Stimulated activated CD8-positive, alpha-beta memory T cell treated with anti-CD3 and anti-CD28 coated beads, Interleukin-12 subunit alpha, Interleukin-12 subunit beta, amount 100 ng/mL, for 24 hours (primary cell): Measurements from ENCODE around the gene KRT73.

Experiments used
- DNase-seq: peaks from one replicate; pipeline ENCODE4 v3.0.0-alpha.2; 2020; ENCODE audit errors: extremely low read depth

KRT73 gene

GRCh38 chr12:52622349-52622748, 4.0 kb upstream of the KRT73 start:
- no peak for DNase-seq

- no peak for DNase-seq
Observed at GRCh38 chr12:52618866-52619265, 507 bp upstream of the KRT73 start.

GRCh38 chr12:52617403-52617785, 965 bp downstream of the KRT73 start:
- DNase-seq = no peak

- no peak for DNase-seq
Observed at GRCh38 chr12:52616680-52617402, 1.5 kb downstream of the KRT73 start.

- no peak for DNase-seq
Observed at GRCh38 chr12:52615912-52616311, 2.4 kb downstream of the KRT73 start.

DNA sequence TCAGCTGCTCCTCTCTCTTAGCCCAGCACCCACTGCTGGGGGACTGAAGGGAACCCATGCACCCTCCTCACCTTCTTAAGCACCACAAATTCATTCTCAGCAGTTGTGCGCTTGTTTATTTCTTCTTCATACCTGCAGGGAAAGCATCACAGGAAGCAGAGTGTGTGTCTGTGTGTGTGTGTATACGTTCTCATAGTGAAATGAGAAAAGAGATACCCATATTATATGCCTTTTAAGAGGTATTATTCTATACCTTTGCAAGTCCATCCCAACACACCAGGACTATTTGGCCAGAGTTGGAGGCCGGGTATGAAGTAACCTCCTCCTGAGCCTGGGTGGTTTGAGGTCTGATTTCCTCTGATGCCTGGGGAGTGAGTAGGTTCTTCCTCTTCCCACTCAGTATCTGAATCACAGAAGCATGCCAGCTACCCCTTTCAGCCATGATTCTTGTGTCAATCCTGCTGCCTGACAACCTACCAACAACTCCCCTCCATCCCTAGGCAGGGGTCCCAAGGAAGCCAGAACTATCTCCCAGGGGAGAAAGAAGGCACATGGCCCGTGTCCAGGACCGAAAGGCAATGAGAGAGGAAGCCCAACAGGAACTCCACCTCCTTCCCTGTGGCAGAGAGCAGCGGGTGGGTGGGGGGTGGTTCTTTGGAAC, 3.0 kb downstream of the KRT73 start:
- DNase-seq = no peak

DNA sequence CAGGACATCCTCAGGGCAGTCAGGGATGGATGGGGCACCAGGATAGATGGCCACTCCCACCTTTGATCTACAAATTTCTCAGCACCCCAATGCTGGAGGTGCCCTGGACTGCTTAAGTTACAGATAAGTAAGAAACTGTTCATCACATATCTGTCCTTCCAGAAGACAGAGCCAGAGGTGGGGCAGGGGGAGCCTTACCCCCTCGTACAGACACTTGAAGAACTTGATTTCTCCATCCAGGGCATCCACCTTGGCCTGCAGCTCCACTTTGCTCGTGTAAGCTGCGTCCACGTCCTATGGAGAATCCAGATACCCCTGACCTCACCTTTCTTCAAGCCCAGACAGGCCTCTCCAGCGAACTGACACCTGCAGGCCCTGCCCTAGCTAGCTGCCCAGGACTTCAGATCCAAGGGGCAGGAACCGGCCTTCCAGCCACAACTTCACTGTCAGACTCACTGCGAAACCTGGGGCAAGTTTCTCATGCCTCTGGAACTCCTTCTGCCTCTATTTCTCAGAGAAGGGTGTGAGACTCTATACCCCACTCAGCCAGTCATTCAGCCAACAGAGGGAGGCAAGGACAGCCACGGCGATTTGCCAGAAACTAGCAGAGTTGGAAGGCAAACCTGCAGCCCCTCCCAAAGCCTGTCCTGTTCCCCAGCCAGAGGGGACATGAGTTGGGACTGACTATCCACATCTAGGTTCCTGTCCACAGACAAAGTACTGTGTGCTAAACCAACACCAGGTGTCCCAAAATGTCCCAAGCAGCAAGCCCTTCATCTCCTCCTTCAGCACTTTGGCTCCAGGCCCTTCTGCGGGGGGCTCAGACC, 3.8 kb downstream of the KRT73 start:
- no peak for DNase-seq

DNA sequence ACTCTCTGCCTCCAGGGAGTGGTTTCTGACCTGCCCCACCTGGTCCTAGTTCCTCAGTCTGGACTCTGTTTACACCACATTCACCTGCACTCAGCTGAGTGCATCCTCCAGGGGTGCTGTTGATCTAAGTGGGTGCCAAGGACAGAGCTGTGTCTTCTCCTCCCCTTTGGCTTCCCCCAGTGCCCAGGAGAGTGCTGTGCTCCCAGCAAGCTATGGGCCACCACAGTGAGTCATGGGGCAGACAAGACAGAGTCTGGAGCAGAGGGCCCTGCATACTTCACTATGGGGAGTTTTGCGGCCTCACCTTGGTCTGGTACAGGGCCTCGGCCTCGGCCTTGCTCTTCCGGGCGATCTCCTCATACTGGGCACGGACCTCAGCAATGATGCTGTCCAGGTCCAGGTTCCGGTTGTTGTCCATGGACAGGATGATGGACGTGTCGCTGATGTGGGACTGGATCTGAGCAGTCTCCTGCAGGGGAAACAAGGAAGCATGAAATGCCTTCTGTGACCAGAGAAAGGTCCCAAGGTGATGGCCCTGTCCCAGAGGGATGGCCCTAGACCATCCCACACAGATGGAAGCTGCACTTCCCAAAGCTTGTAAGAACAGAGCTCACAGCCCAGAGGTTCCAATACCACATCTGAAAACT, 4.9 kb downstream of the KRT73 start:
- DNase-seq = no peak

DNA sequence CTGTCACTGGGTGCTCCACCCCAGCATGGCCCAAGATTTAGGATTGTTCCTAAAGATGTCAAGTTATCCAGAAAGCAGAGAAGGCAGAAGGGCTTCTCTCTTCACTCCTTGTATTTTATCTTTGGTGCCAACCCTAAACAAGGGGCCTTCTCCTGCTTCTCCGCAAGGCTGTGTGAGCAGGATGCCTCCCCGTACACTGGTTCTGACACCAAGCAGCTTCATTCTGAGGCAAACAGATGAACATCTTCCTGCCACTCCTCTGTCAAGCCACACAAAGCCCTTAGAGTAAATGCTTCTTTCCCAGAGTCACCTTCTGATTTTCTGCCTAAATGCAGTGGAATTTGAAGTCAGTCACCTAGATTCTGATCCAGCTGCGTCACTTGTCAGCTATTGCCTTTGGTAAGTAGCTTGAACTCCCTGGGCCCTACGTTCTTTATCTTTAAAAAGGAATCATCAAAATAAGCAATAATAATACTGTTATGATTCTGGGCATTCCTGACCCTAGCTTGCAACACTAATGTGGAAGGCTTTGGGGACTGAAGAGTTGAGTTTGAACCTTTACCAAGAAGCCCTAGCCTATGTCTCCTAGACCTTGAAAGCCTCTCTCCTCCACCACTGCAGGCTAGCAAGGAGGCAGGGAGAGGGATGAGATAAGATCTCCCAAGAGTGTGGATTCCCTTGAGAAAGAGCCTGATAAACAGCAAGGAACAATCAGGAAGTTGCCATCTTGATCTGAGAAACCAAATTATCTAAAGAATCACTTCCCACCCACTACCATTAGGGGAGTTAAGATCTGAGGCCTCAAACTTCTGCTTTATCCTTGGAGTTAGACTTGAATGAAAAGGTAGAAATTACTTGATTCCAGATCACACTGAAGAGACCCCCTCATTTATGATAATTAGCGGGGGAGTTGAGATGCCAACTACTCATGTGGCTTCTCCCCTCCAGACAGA, 5.7 kb downstream of the KRT73 start:
- DNase-seq = no peak

GRCh38 chr12:52611080-52611468, 7.3 kb downstream of the KRT73 start:
- DNase-seq = no peak

DNA sequence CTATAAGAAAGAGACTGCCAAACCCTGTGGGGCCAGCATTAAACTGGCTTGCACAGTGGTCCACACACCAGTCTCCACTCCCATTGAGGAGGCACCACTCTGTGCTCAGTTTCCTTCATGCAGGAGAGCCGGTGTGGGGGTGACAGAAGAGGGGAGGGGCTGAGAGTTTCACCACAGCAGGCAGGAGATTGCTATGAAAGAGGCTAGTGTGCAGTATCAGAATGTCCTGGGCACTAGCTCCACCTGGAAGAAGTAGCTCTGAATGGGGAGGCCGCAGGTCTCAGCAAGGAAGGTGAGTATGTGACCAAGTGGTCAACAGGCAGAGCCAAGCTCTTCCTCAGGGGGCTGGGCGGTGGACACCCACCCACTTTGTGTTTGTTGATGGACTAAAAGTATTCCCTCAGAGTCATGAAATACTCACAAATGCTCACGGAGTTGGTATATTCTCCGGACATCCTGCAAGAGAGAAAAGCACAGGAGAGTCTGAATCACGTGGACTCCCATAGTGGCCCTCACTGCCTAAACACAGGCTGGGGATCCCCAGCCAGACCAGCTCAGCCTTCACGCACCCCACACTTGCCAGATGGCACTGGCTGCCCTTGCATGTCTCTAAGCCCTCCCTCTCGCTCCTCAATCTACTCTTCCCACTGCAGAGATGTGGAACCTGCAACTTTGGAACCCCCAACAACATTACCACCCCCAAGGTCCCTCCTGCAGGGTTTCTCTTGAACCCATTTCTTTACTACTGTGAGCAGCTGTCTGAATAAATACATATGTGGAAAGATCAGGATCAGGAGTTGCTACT, 9.3 kb downstream of the KRT73 start:
- no peak for DNase-seq

DNA sequence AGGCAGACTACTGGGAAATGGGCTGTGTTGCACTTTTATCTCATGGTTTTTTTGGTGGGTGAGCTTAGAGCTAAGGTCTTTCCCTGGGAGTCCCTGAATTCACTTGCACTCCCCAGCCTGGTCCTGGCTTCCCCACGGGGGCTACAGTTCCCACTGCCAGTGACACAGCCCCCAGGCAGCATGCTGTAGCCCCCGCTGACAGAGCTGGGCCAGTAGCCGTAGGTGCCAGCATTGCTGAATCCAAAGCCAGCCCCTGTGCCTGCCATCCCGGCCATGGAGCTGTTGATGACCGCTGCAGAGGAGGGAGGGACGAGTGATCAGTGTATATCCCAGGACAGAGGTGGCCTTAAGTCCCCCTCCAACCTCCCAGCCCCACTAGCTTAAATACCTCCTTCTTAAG, 10.2 kb downstream of the KRT73 start:
- DNase-seq = no peak

GRCh38 chr12:52607314-52607713, 11.0 kb downstream of the KRT73 start:
- no peak for DNase-seq

DNA sequence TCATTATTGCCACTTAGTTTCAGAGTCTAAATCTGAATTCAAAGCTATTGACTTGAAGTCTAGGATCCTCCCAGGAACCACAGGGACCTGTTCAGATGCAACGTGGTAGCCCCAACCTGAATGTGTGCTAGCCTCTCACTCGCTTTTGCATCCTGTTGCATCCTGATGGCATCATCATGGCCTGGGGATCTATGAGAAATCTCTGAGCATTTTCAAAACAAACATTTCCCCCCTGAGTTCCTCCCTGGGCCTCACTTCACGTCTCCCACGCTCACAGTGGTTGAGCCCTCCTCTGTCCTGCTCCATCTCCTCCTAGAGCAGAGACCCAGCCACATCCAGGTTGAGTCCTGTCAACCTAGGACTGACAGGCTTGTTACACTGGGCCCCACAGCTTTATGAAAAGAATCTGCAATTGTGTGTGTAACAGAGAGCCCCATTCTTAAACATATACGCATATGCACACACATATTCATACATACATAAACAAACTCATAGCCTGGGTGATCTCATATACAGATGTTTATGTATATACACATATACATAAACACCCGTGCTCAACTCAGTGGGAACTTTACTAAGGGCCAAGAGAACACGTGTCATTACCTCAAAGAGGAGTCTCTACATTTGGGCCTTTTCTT, 11.7 kb downstream of the KRT73 start:
- DNase-seq = no peak

GRCh38 chr12:52606096-52606495, 12.3 kb downstream of the KRT73 start:
- no peak for DNase-seq

DNA sequence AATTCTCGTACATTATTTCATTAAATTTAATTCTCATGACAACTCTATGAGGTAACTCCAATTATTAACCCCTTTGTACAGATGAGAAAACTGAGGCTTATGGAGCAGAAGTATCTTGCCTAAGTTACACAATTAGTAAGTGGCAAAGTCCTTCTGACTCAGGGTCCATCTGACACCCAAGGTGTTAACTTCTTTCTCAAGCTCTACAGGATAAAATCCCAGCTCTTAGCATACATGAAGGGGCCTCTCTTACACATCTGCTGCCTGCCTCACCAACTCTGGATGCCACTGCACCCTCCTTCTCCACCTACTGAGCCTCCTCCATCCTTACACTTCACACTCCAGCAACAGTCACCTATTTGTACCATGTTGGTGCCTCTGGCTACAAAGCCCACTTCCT, 12.8 kb downstream of the KRT73 start:
- no peak for DNase-seq

DNA sequence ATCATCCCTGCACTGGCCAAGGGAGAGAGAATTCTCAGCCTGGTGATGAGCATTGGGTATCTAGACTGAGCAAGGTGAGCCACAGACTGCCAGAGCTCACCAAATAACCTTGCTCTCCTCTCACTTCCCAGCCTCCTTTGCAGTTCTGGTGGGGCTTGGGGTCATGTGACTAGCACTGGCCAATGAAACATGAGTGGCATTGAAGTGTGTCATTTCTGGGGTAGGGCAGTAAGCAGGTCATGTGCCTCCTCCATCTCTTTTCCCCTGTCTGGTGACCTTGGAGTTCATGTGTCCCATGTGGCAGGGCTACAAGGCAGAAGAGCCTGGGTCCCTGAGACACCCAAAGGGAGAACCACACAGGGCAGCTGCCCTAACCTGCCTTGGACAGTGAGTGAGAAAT, 13.5 kb downstream of the KRT73 start:
- DNase-seq = no peak

DNA sequence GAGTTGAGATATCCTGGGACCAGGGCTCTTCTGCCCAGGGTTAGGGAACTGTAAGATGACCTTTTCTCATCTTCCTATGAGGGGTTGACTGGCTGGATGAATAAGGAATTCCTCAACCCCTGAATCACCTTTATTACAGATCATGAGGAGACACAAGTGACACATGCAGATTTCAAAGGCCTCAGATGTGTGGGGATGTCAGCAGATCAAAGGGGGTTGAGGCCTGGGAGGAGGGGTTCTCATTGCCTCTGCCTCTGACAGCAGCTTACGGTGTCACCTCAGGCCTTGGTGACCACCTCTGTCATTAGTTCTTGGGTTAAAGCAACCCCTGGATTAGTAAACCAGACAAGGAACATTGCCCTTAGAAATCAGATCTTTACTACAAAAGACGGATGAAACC, 15.0 kb downstream of the KRT73 start:
- no peak for DNase-seq

GRCh38 chr12:52602552-52602951, 15.8 kb downstream of the KRT73 start:
- DNase-seq = no peak

- DNase-seq = no peak
Observed at GRCh38 chr12:52601671-52602070, 16.7 kb downstream of the KRT73 start.
